Upper lobe of right lung (tissue), 1 donor: ENCODE data around the gene CNTN4. TPM values are rescaled to one million over a fixed set of nuclear protein-coding genes. Genes with fewer than 3 reads are reported as not detected.

ENCODE experiments used
- ATAC-seq: fragments of 200-7000 bp; cut with Tn5 transposase; one replicate; pipeline ENCODE4 v1.9.1; 2020; ENCODE audit warnings: mild to moderate bottlenecking, moderate library complexity
- DNase-seq: peaks from one replicate; pipeline ENCODE4 v3.0.0-alpha.2; 2020
- H3K27ac ChIP-seq: fragments of 200-600 bp; one replicate; pipeline ENCODE4 v1.8.0; 2022
- H3K27me3 ChIP-seq: fragments of 200-600 bp; one replicate; pipeline ENCODE4 v1.8.0; 2022; ENCODE audit warnings: mild to moderate bottlenecking
- H3K36me3 ChIP-seq: fragments of 200-600 bp; one replicate; pipeline ENCODE4 v1.8.0; 2022
- H3K4me1 ChIP-seq: fragments of 200-600 bp; one replicate; pipeline ENCODE4 v1.8.0; 2022
- H3K4me3 ChIP-seq: fragments of 200-600 bp; one replicate; pipeline ENCODE4 v1.8.0; 2022; ENCODE audit warnings: mild to moderate bottlenecking
- H3K9me3 ChIP-seq: fragments of 200-600 bp; one replicate; pipeline ENCODE4 v1.8.0; 2022
- intact Hi-C: fragments of 100-400 bp; cut with DNase I; formaldehyde crosslinking; loops from one replicate; pipeline ENCODE4 v1.11.0; 2022
- total RNA-seq: library from RNA; stranded (reverse); fragmentation: NEBNext Ultra II Directional; extraction: Animal tissue kit (Norgen Biotek cat#: 25700); gene quantifications from one replicate; pipeline ENCODE4 v1.2.1, GENCODE V29; 2021
- TF ChIP-seq, protein P1 (sequence below): fragments of 200-600 bp; IDR thresholded peaks from one replicate; pipeline ENCODE4 v1.8.0; 2022; ENCODE audit warnings: antibody characterized with exemption
- donor health status: DM: no; HTN: yes; CAD: no; lungs with severe emphysema.

Gene CNTN4
- total RNA-seq, 1 donor from 2014 or later = 11.3 TPM

DNA sequence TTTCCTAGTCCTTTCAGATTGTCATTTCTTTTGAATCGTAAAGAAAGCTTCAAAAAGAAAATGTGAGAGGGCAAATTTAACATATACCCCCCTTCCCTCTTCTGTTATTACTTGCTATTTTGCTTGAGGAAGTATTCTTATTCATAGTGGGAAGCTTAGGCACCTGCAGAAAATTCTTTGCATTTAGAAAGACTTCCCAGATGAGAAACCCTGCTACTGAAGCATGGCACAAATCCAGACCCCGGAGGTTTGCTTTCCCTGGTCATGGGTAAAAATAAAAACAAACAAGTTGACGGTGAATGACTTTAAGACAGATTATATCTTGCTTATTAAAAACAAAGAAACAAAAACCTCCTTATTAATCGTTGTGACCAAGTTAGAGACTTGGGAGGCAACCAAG, 917.6 kb downstream of the CNTN4 start:
- H3K27me3 ChIP-seq = no peaks in the 10 kb centered on the region
- no peaks in the 10 kb centered on the region for H3K36me3 ChIP-seq
- intact Hi-C loops = no loop called here
- peaks cover 9% of the 10 kb centered on the region for H3K4me1 ChIP-seq
- no peak overlapping the region for H3K4me3 ChIP-seq
- DNase-seq (no peak), ATAC-seq (no peak)
- no peaks in the 10 kb centered on the region for H3K9me3 ChIP-seq
- no peak overlapping the region for H3K27ac ChIP-seq
- TF ChIP-seq, protein P1, sequence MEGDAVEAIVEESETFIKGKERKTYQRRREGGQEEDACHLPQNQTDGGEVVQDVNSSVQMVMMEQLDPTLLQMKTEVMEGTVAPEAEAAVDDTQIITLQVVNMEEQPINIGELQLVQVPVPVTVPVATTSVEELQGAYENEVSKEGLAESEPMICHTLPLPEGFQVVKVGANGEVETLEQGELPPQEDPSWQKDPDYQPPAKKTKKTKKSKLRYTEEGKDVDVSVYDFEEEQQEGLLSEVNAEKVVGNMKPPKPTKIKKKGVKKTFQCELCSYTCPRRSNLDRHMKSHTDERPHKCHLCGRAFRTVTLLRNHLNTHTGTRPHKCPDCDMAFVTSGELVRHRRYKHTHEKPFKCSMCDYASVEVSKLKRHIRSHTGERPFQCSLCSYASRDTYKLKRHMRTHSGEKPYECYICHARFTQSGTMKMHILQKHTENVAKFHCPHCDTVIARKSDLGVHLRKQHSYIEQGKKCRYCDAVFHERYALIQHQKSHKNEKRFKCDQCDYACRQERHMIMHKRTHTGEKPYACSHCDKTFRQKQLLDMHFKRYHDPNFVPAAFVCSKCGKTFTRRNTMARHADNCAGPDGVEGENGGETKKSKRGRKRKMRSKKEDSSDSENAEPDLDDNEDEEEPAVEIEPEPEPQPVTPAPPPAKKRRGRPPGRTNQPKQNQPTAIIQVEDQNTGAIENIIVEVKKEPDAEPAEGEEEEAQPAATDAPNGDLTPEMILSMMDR = no peak

DNA sequence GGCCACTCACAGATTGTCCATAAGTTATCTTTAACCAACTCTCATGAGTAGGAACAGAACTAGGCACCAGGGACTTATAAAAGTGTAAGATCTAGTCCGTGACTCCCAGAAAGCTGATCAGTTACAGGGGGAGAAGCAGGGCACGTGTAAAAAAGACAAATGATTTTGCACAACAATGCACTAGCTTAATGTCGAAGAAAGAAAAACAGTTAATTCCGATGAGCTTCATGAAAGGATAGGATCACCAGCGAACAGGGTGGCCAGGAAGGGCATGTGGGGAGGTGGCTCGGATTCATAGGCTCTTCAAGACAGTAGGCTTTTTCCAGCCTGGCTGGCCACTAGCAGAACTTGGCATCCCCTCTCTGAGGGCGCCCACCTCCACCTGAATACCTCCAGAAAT, 921.5 kb downstream of the CNTN4 start:
- H3K4me1 ChIP-seq = peaks cover 2% of the 10 kb centered on the region
- H3K4me3 ChIP-seq = no peak overlapping the region
- TF ChIP-seq, protein P1 = no peak
- no peak for ATAC-seq
- intact Hi-C loops = no loop called here
- H3K27ac ChIP-seq = no peak overlapping the region
- H3K27me3 ChIP-seq = no peaks in the 10 kb centered on the region
- no peaks in the 10 kb centered on the region for H3K9me3 ChIP-seq
- no peak for DNase-seq
- no peaks in the 10 kb centered on the region for H3K36me3 ChIP-seq

DNA sequence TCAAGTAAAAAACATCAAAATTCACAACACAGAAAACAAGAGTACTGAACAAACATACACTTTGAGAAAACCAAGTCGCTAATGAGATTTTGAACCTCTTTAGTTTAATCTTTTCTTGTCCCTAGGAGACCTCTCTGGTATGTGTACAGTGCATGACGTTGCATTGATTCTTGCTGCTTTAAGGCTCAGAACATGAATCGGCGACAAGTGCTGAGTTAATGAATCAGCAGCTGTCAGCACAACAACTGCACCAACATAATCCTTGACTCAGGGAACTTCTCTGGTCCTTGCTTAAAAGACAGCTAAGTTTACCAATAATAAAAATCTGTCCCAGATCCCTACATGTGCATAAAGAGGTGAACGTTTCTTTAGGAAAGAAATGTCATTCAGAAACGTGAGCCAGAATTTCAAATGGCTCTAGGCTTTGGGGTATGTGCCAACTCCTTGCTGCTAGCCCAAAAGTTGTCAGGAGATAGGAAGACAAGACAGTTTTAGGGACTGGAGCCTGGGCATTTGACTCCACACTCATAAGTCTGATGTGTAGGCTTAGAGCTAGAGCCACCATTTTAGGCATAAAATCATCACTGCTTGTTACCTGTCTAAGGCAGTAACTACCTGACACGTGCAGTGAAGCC, 924.6 kb downstream of the CNTN4 start:
- TF ChIP-seq, protein P1 = no peak
- no peaks in the 10 kb centered on the region for H3K27me3 ChIP-seq
- no peak for ATAC-seq
- no peaks in the 10 kb centered on the region for H3K36me3 ChIP-seq
- intact Hi-C loops = no loop called here
- H3K4me1 ChIP-seq = no peaks in the 10 kb centered on the region
- no peak overlapping the region for H3K27ac ChIP-seq
- DNase-seq = no peak
- no peak overlapping the region for H3K4me3 ChIP-seq
- no peaks in the 10 kb centered on the region for H3K9me3 ChIP-seq

DNA sequence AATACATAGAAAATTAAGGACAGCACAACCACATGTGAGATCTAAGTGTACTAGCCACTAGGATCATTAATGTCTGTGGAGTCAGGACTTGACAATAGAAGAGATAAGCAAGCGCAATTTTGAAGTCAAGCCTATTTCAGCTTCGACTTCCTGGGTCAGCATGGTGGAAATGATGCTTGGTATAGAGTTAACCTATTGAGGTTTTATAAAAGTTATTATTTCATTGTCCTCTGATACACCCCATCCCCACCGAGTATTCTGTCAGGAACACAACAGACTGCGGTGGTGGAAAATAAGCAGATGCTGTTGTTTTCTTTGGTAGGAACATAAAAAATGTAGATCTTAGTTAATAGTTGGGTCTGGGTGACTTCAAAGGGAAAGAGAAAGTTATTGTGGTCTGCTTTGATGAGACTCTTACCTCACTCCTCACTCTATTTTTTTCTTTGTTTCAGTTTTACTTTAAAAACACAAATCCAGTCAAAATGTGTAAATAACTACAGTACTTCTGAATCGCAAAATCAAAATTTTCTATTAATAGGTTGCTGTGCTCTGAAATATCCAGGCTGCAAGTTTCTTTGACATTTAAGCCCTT, 929.4 kb downstream of the CNTN4 start:
- ATAC-seq (no peak), DNase-seq (no peak)
- H3K4me1 ChIP-seq = peaks cover 7% of the 10 kb centered on the region
- no peaks in the 10 kb centered on the region for H3K36me3 ChIP-seq
- no peaks in the 10 kb centered on the region for H3K9me3 ChIP-seq
- TF ChIP-seq, protein P1 = no peak
- H3K27me3 ChIP-seq = no peaks in the 10 kb centered on the region
- H3K4me3 ChIP-seq = no peak overlapping the region
- intact Hi-C loops = no loop called here
- no peak overlapping the region for H3K27ac ChIP-seq

DNA sequence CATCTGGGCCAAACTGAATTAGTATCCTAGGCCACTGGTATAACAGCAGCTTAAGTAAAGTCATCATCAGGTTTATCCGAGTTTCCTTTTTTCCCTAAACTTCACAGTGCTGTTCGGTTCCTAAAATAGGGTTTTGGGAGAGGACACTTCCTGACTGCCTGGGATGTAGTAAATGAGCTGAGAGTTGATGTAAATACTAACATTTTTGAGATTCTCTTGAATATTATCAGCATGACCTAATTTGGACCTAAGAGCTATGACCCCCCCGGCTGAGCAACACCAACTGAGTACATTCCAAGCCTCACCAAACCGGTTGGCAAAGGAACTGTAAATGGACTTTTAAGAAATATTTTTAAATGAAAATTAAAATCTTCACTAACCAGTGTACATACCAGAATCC, 932.7 kb downstream of the CNTN4 start:
- Histone ChIP-seq H3K4me1 (peaks cover 7% of the 10 kb centered on the region), H3K9me3 (no peaks in the 10 kb centered on the region), H3K4me3 (no peak overlapping the region), H3K27ac (no peak overlapping the region), H3K27me3 (no peaks in the 10 kb centered on the region), H3K36me3 (no peaks in the 10 kb centered on the region)
- intact Hi-C loops = no loop called here
- ATAC-seq (peak; percentile 63), DNase-seq (no peak)
- TF ChIP-seq, protein P1 = no peak
